ENCODE results near the gene GUCA2B. TPM values are rescaled to one million over a fixed set of nuclear protein-coding genes. Genes with fewer than 3 reads are reported as not detected.

The GUCA2B gene
- total RNA-seq, 1 donor from 2014 or later = not detected

DNA sequence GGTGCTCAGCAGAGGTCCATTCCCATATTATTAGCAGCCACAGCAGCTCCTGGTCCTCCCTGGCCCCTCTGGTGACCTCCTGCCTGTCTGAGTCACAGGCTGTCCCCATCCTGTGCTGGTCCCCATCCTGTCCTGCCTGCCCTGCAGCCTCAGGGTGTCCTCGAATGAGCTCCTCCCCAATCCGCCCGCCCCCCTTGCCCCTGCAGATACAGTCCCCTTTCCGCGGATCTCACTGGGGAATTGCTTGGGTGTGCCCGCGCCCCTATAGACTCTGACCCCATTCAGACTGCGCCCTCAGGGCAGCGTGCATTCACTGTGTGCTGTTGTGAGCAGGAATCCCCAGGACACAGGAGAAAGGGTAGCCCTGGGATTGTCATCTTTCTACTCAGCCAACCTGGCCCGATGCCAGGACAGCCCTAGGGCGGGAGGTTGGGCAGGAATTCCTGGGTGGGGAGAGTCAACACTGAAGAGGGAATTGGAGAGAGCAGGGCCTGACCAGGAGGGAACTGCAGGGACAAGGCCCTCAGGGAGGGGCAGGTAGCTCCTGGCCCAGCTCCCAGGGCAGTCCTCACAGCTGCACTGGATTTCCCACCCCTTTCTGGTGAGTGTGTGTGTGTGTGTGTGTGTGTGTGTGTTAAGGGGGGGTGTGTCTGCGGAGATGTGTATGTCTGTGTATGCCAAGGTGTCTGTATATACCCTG lies 12.5 kb downstream of the GUCA2B start:
- Mint-ChIP-seq H3K4me1 (peaks cover 2% of the 10 kb centered on the region), H3K36me3 (ENCODE audit: low read depth) (no peaks in the 10 kb centered on the region), H3K27me3 (peaks cover 2% of the 10 kb centered on the region), H3K4me3 (no peak overlapping the region), H3K27ac (no peak overlapping the region), H3K9me3 (peaks cover 11% of the 10 kb centered on the region)
- intact Hi-C loops (cut with micrococcal nuclease) = no loop called here
- no peak for DNase-seq

- no peaks in the 10 kb centered on the region for H3K9me3 Mint-ChIP-seq
- H3K27ac Mint-ChIP-seq = no peak overlapping the region
- no peak for DNase-seq
- no peaks in the 10 kb centered on the region for H3K27me3 Mint-ChIP-seq
- H3K4me3 Mint-ChIP-seq = no peak overlapping the region
- no peaks in the 10 kb centered on the region for H3K36me3 Mint-ChIP-seq (ENCODE audit: low read depth)
- intact Hi-C loops (cut with micrococcal nuclease) = no loop called here
- peaks cover 2% of the 10 kb centered on the region for H3K4me1 Mint-ChIP-seq
Measured at GRCh38 chr1:42167611-42168390, 14.6 kb downstream of the GUCA2B start.

DNA sequence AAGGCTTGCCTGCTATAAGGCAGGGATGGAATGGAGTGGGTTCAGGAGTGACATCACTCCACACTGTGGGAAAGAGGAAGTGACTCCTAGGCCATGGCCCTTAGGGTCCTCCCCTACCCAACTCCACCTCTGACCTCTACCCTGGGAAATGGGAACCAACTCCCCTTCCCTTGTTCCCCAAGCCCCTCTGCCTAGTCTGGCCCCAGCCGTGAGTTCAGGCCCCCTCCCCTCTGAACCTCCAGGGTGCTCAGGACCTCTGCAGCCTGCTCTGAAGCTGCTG lies 15.1 kb downstream of the GUCA2B start:
- Mint-ChIP-seq H3K9me3 (no peaks in the 10 kb centered on the region), H3K27ac (no peak overlapping the region), H3K4me1 (peaks cover 2% of the 10 kb centered on the region), H3K36me3 (ENCODE audit: low read depth) (no peaks in the 10 kb centered on the region), H3K4me3 (no peak overlapping the region), H3K27me3 (no peaks in the 10 kb centered on the region)
- intact Hi-C loops (cut with micrococcal nuclease) = no loop called here
- DNase-seq = no peak

DNA sequence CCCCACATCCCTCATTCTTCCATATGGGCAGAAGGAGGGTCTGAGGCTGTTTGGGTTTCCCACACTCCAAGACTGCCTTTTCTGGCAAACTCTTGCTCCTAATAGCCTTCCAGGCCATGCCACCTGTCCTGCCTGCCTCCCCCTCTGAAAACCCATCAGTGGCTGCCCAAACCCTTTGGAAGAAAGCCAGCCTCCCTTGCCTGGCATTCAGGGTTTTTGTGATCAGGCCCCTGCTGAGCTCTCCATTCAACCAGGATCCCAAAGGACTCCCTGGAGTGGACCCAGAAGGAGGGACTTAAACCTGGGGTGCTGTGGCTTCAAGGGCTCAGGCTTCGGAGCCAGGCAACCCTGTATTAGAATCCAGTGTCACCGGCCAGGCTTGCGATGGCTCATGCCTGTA lies 15.6 kb downstream of the GUCA2B start:
- H3K4me3 Mint-ChIP-seq = no peak overlapping the region
- intact Hi-C loops (cut with micrococcal nuclease) = no loop called here
- H3K36me3 Mint-ChIP-seq (ENCODE audit: low read depth) = no peaks in the 10 kb centered on the region
- H3K27me3 Mint-ChIP-seq = no peaks in the 10 kb centered on the region
- peaks cover 2% of the 10 kb centered on the region for H3K4me1 Mint-ChIP-seq
- DNase-seq = no peak
- H3K27ac Mint-ChIP-seq = no peak overlapping the region
- no peaks in the 10 kb centered on the region for H3K9me3 Mint-ChIP-seq

GRCh38 chr1:42170779-42171621 lies 17.8 kb downstream of the GUCA2B start:
- Mint-ChIP-seq H3K36me3 (ENCODE audit: low read depth) (no peaks in the 10 kb centered on the region), H3K27me3 (no peaks in the 10 kb centered on the region), H3K4me1 (peaks cover 2% of the 10 kb centered on the region), H3K4me3 (no peak overlapping the region), H3K27ac (no peak overlapping the region), H3K9me3 (no peaks in the 10 kb centered on the region)
- DNase-seq = no peak
- intact Hi-C loops (cut with micrococcal nuclease) = loop anchor here (5.0 to 10.0 kb wide), 2 partner anchors 599 to 656 kb away; no protein-coding TSS in a partner anchor

DNA sequence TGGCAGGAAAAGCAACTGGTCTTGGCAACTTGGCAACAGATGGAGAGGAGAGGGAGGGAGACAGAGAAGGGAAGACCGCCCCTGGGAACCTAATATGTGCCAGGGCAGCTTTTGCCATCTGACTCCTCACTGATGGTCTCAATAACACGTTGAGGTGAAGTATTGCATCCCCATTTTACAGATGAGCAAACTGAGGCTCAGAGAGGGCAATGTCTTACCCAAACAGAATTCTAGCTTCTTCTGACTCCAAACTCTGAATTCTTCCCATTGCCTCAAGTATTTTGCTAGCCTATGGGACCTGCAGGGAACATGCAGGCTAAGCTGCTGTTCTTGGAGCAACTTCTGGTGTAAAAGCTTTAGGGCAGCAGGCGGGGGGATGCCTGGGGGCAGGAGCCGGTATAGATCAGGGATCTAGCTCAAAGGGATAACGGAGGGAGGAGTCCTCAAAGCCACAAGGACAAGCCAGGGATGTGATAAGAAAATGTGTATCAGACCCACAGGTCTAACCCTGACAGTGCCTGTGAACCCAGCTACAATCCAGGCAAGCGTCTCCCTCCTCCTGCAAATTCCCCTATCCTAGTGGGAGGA lies 18.6 kb downstream of the GUCA2B start:
- DNase-seq = no peak
- intact Hi-C loops (cut with micrococcal nuclease) = loop anchor here (5.0 to 10.0 kb wide), 2 partner anchors 599 to 657 kb away; no protein-coding TSS in a partner anchor
- H3K4me3 Mint-ChIP-seq = no peak overlapping the region
- H3K27ac Mint-ChIP-seq = no peak overlapping the region
- H3K4me1 Mint-ChIP-seq = peaks cover 2% of the 10 kb centered on the region
- no peaks in the 10 kb centered on the region for H3K27me3 Mint-ChIP-seq
- no peaks in the 10 kb centered on the region for H3K9me3 Mint-ChIP-seq
- H3K36me3 Mint-ChIP-seq (ENCODE audit: low read depth) = peaks cover under 1% of the 10 kb centered on the region

DNA sequence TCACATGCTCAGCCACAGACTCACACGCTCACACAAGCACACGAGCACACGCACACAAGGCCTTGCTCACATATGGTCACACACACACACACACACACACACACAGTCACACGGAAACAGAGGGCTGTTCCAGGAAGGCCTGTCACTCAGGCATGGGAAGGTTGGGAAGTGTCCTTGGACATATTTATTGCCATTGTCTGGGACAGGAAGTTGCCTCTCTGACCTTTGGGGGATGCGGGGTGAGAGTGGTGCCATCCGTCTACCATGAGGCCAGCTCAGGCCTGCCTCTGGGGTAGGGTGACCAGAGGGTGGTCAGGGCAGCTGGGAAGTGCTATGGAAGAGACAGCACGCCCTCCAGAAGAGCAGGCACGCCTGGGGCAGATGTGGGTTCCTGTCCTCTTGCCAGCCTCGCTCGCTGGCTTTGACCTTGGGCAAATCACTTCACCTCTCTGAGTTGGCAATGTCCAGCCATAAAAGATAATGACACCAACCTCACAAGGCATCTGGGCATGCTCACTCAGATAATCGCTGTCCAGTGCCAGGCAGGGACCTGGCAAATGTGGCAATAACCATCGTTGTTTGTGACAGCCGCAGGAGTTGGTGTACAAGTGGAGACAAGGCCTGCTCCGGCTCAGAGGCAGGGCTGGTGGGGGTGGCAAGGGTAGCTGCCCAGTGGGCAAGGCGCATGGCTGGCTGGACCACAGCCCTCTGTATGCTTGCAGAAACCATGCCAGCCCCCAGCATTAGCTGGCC lies 19.3 kb downstream of the GUCA2B start:
- intact Hi-C loops (cut with micrococcal nuclease) = loop anchor here (1.0 to 10.0 kb wide), 3 partner anchors 25 to 658 kb away; no protein-coding TSS in a partner anchor
- peaks cover 2% of the 10 kb centered on the region for H3K36me3 Mint-ChIP-seq (ENCODE audit: low read depth)

DNA sequence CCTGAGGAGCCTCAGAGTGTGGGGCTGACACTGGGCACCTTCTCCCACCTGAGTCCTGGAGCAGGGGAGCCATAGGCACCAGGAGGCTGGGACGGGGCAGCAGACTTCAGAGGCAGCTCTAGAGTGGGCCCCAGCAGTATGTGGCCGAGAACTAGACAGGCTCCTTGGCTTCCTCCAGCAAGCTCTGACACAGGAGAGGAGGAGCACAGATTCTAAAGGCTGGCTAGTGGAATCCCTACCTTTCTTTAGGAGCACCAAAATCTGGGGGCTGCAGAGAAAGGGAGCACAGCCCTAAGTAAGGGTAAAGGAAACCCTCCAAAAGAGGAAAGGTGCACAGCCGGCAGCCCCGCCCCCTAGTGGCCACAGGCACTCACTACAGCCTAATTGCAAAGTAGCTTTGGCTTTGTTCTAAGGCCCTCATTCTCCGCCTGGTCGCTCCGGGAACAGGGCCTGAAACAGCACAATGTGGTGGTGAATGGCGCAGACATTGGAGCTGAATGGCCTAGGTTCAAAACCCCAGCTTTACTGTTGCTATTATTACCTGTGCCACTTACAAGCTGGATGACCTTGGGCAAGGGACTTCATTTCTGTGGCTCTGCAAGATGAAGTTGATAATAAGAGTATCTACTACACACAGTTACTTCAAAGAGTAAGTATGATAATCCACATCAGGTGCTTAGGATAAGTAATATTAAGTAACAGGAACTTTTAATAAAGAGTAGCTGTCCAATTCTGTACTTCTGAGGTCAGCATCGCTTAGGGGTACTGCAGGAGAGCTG lies 20.1 kb downstream of the GUCA2B start:
- Mint-ChIP-seq H3K4me1 (no peaks in the 10 kb centered on the region), H3K27me3 (no peaks in the 10 kb centered on the region), H3K27ac (no peak overlapping the region), H3K36me3 (ENCODE audit: low read depth) (peaks cover 3% of the 10 kb centered on the region), H3K9me3 (no peaks in the 10 kb centered on the region), H3K4me3 (no peak overlapping the region)
- peak; percentile 89 for DNase-seq
- intact Hi-C loops (cut with micrococcal nuclease) = loop anchor here (1.0 to 10.0 kb wide), 3 partner anchors 26 to 659 kb away; no protein-coding TSS in a partner anchor

More for the DNA sequence above, 19.3 kb downstream of the GUCA2B start:
- DNase-seq = no peak
- no peaks in the 10 kb centered on the region for H3K9me3 Mint-ChIP-seq
- H3K27me3 Mint-ChIP-seq = no peaks in the 10 kb centered on the region
- H3K4me3 Mint-ChIP-seq = no peak overlapping the region
- no peak overlapping the region for H3K27ac Mint-ChIP-seq
- no peaks in the 10 kb centered on the region for H3K4me1 Mint-ChIP-seq

- H3K9me3 Mint-ChIP-seq = no peaks in the 10 kb centered on the region
- no peaks in the 10 kb centered on the region for H3K4me1 Mint-ChIP-seq
- no peak overlapping the region for H3K27ac Mint-ChIP-seq
- H3K36me3 Mint-ChIP-seq (ENCODE audit: low read depth) = peaks cover 3% of the 10 kb centered on the region
- DNase-seq = no peak
- no peak overlapping the region for H3K4me3 Mint-ChIP-seq
- no peaks in the 10 kb centered on the region for H3K27me3 Mint-ChIP-seq
- intact Hi-C loops (cut with micrococcal nuclease) = loop anchor here (1.0 to 10.0 kb wide), 3 partner anchors 27 to 659 kb away; no protein-coding TSS in a partner anchor
Measured at GRCh38 chr1:42173961-42174735, 20.9 kb downstream of the GUCA2B start.

DNA sequence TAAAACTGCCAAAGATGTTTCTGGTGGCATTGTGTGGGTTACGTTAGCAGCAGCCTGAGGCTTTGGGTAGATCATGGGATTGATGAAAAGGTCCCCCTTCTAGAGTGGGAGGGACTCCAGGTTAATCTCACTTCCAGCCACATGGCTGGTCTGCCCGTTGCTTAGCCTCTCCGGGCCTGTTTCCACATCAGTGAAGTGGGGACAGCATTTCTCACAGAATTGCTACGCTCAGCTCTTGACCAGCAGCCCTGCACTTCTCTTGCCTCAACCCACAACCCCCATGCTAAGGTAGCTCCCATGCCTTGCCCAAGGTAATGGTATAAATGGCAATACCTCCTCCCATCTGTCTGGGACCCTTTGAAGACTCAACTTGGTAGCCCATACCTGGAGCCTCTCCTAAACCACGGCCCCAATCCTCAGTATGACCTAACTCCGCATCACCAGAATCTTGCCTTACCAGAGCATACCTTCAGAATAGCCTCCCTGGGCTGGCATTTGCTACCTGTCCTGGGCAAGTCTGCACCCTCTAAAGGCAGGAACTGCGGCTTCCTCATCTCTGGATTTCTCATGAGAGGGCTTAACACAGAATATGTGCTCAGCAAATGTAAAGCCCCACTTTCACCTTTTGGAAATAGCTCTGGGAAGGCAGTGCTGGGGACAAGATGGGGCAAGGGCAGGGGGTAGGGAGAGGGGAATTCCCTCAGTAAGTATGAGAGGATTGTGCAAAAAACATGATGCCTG lies 22.3 kb downstream of the GUCA2B start:
- Mint-ChIP-seq H3K4me3 (no peak overlapping the region), H3K4me1 (no peaks in the 10 kb centered on the region), H3K9me3 (no peaks in the 10 kb centered on the region), H3K27me3 (no peaks in the 10 kb centered on the region), H3K27ac (no peak overlapping the region), H3K36me3 (ENCODE audit: low read depth) (peaks cover 9% of the 10 kb centered on the region)
- intact Hi-C loops (cut with micrococcal nuclease) = loop anchor here (2.0 to 10.0 kb wide), 2 partner anchors 159 to 661 kb away; partner anchors contain the start of gene FOXJ3
- no peak for DNase-seq

DNA sequence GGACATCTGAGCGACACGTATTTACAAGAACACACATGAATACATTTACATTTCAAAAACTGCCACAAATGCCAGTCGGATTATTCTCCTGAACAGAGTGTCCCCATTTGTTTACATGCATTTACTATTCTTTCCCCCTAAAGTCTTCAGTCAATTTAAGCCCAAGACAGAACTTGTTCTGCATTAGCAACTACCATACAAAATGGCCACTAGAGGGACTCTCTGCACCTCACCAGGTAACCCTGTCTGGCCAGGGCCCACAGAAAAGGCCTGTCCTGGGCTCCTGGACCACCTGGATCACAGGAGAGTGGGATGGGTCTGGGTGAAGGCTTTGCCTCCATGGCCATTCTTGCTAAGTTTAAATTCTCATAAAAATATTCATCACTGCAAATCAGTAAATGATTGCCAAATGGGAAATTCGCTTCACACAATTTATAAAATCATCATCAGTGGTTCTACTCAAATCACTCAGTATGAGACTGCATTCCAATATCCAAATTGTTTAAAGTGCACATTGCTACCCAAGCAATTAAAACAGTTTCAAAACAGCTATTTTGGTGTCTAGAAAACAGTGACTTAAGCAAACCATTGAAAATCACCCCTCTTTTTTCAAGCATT lies 23.8 kb downstream of the GUCA2B start:
- intact Hi-C loops (cut with micrococcal nuclease) = loop anchor here (2.0 to 10.0 kb wide), 2 partner anchors 158 to 662 kb away; partner anchors contain the start of gene FOXJ3

More for the DNA sequence above, 23.8 kb downstream of the GUCA2B start:
- H3K36me3 Mint-ChIP-seq (ENCODE audit: low read depth) = peaks cover 12% of the 10 kb centered on the region
- DNase-seq = peak; percentile 76
- H3K4me3 Mint-ChIP-seq = no peak overlapping the region
- H3K27me3 Mint-ChIP-seq = no peaks in the 10 kb centered on the region
- no peaks in the 10 kb centered on the region for H3K4me1 Mint-ChIP-seq
- H3K9me3 Mint-ChIP-seq = no peaks in the 10 kb centered on the region
- H3K27ac Mint-ChIP-seq = no peak overlapping the region
